Mesendoderm (in vitro differentiated cells): Measurements from ENCODE around the gene NUAK1.
A peak's percentile ranks its signal among the peaks of the same experiment; 100 is the strongest.

ENCODE experiments used
- DNase-seq: peaks from one replicate; pipeline ENCODE4 v3.0.0; 2013
- H2AK5ac ChIP-seq: 2 replicates; pipeline ENCODE4 v1.6.1; 2013; ENCODE audit warnings: low read length, inconsistent platforms
- H2BK120ac ChIP-seq: 2 replicates; pipeline ENCODE4 v1.6.1; 2013; ENCODE audit warnings: low read depth, mild to moderate bottlenecking, low read length, moderate library complexity, mixed read lengths
- H2BK15ac ChIP-seq: replicated peaks from 2 replicates; pipeline ENCODE4 v1.6.1; 2013; ENCODE audit warnings: low read depth, mild to moderate bottlenecking, moderate library complexity
- H2BK5ac ChIP-seq: 2 replicates; pipeline ENCODE4 v1.6.1; 2013; ENCODE audit warnings: low read length, inconsistent platforms
- H3K18ac ChIP-seq: 2 replicates; pipeline ENCODE4 v1.6.1; 2013; ENCODE audit warnings: mild to moderate bottlenecking, low read length, mixed read lengths
- H3K23ac ChIP-seq: one replicate; pipeline ENCODE4 v1.6.1; 2013; ENCODE audit warnings: low read length
- H3K27ac ChIP-seq: 2 replicates; pipeline ENCODE4 v1.5.1; 2013; ENCODE audit warnings: low read depth, mild to moderate bottlenecking, inconsistent platforms, low read length, moderate library complexity
- H3K27me3 ChIP-seq: 2 replicates; pipeline ENCODE4 v1.6.1; 2013; ENCODE audit warnings: low read length, control low read depth, mild to moderate bottlenecking, inconsistent platforms; ENCODE audit not compliant: insufficient read depth, poor library complexity
- H3K36me3 ChIP-seq: 2 replicates; pipeline ENCODE4 v1.6.1; 2013; ENCODE audit warnings: low read length, inconsistent platforms; ENCODE audit not compliant: control insufficient read depth, insufficient read depth
- H3K4ac ChIP-seq: one replicate; pipeline ENCODE4 v1.6.1; 2013; ENCODE audit warnings: low read depth, mild to moderate bottlenecking, low read length, moderate library complexity
- H3K4me1 ChIP-seq: 2 replicates; pipeline ENCODE4 v1.6.1; 2013; ENCODE audit warnings: low read depth, low read length, inconsistent platforms; ENCODE audit not compliant: control insufficient read depth
- H3K4me2 ChIP-seq: 2 replicates; pipeline ENCODE4 v1.6.1; 2013; ENCODE audit warnings: low read length
- H3K4me3 ChIP-seq: 2 replicates; pipeline ENCODE4 v1.5.1; 2013; ENCODE audit warnings: mild to moderate bottlenecking, low read length
- H3K56ac ChIP-seq: one replicate; pipeline ENCODE4 v1.6.1; 2013; ENCODE audit warnings: low read length
- H3K79me1 ChIP-seq: 2 replicates; pipeline ENCODE4 v1.6.1; 2013; ENCODE audit warnings: low read length, inconsistent platforms
- H3K79me2 ChIP-seq: 2 replicates; pipeline ENCODE4 v1.6.1; 2013; ENCODE audit warnings: mild to moderate bottlenecking, low read length; ENCODE audit not compliant: control insufficient read depth, insufficient read depth
- H3K9ac ChIP-seq: 2 replicates; pipeline ENCODE4 v1.6.1; 2013; ENCODE audit warnings: low read length, inconsistent platforms
- H4K5ac ChIP-seq: one replicate; pipeline ENCODE4 v1.6.1; 2013; ENCODE audit warnings: low read length
- H4K8ac ChIP-seq: one replicate; pipeline ENCODE4 v1.6.1; 2013; ENCODE audit warnings: low read depth, mild to moderate bottlenecking, control low read depth, low read length, moderate library complexity
- WGBS: extraction: QIAGEN DNeasy Blood & Tissue Kit; methylation state at CpG from one replicate; pipeline ENCODE4 v1.1.7; 2013; ENCODE audit warnings: low lambda C conversion rate, missing lambda C conversion rate; ENCODE audit not compliant: insufficient coverage; ENCODE audit errors: extremely low coverage; 5-methylcytosine and 5-hydroxymethylcytosine counted together

Gene NUAK1

DNA sequence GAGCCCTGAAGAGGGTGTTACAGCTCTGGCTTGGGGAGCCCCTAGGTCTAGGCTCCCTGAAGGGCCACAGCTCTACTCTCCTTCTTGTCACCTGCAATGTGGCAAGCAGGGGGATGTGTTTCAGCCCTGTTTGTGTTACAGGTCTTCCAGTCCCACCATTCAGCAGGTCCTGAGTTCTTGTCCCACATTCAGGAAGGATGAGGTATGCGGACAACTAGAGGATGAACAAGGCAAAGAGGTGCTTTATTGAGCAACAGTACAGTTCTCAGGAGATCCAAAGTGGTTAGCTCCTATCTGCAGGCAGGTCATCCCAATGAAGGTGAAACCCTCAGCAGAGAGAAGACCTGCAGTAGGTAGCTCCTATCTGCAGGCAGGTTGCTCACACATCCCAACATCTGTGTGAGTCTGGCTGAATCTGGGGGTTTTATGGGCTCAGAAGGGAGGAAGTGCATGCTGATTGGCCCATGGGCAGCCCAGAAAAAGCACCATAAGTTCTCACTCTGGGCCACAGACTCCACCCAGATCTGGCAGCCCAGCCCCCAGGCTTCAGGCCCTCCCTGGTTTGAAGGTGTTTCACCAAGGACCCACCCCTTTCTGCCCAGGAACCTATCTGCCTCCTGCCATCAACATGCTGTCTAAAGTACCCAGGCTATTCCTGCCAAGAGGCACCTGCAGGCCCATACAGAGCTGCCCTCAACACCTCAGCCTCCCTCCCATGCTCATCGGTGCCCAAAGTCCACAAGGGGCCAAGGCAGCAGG is 98.9 kb downstream of the NUAK1 start:
- H3K23ac ChIP-seq, result no peak overlapping the region
- no peaks in the 10 kb centered on the region for H3K36me3 ChIP-seq
- WGBS, result no CpG with 5 or more reads among the region's 2 CpGs

DNA sequence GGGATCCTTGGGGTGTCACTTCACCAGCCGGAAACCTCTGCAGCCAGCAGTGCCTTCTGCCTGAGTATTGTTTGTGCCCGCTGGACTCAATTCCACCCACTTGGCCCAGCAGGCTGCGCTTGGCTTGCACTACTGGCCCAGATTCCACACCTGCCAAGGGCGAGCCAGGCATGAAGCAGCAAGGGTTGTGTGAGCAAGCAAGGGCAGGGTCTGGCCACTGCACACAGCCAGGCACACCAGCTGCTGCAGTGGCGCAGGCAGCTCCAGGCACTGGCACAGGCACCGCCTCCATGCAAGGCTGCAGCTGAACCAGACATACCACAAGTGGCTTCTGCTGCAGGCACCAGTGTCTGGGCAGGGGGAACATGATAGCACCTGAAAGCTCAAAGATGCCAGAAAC is 99.5 kb downstream of the NUAK1 start:
- Histone ChIP-seq H2BK5ac (no peak overlapping the region), H2BK15ac (no peak overlapping the region), H3K4ac (no peak overlapping the region), H2AK5ac (no peak overlapping the region), H3K27ac (no peak overlapping the region), H3K23ac (no peak overlapping the region), H3K4me2 (no peak overlapping the region), H3K27me3 (no peaks in the 10 kb centered on the region), H3K56ac (no peak overlapping the region), H3K79me2 (no peaks in the 10 kb centered on the region), H3K9ac (no peak overlapping the region), H3K18ac (no peak overlapping the region), H4K8ac (no peak overlapping the region), H3K4me1 (no peaks in the 10 kb centered on the region), H3K79me1 (no peaks in the 10 kb centered on the region), H3K36me3 (no peaks in the 10 kb centered on the region), H3K4me3 (no peak overlapping the region), H2BK120ac (no peak overlapping the region), H4K5ac (no peak overlapping the region)
- no peak for DNase-seq
- WGBS, result no CpG with 5 or more reads among the region's 6 CpGs

More for the DNA sequence above, 98.9 kb downstream of the NUAK1 start:
- Histone ChIP-seq H3K27ac (no peak overlapping the region), H2BK5ac (no peak overlapping the region), H3K4me2 (no peak overlapping the region), H3K79me1 (no peaks in the 10 kb centered on the region), H3K9ac (no peak overlapping the region), H3K56ac (no peak overlapping the region), H4K8ac (no peak overlapping the region), H3K27me3 (no peaks in the 10 kb centered on the region), H3K4ac (no peak overlapping the region), H3K4me1 (no peaks in the 10 kb centered on the region), H3K18ac (no peak overlapping the region), H2AK5ac (no peak overlapping the region), H2BK120ac (no peak overlapping the region), H3K4me3 (no peak overlapping the region), H3K79me2 (no peaks in the 10 kb centered on the region), H2BK15ac (no peak overlapping the region), H4K5ac (no peak overlapping the region)
- DNase-seq, result no peak

DNA sequence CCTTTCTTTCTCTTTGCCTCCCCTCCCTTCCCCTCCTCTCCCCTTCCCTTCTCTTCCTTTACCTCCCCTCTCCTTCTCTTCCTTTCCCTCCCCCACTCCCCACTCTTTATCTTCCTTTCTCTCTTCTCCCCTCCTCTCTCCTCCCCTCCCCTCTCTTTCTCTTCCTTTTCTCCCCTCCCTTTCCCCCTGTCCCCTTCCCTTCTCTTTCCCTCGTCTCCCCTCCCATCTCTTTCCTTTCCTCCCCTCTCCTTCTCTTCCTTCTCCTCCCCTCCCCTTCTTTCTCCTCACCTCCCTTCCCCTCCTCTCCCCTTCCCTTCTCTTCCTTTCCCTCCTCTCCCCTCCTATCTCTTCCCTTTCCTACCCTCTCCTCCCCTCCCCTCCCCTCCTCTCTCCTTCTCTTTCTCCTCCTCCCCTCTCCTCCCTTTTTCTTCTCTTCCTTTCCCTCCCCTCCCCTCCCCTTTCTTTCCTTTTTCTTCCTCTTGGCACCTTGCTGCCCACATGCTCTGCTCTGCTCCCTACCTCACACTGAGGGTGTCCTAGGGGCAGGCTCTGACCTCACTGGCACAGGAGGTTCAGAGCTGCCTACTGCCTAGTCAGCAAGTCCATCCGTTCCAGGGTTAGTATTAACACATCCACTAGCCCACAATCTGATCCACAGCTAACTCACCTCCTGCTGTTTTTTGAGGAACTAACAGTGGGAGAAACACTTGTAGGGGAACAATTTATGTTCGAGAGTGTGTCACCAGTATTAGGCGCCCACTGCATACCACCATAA is 101.0 kb downstream of the NUAK1 start:
- Histone ChIP-seq H3K4ac (no peak overlapping the region), H3K79me1 (no peaks in the 10 kb centered on the region), H3K4me1 (no peaks in the 10 kb centered on the region), H3K27ac (no peak overlapping the region), H3K79me2 (no peaks in the 10 kb centered on the region), H3K36me3 (no peaks in the 10 kb centered on the region), H2AK5ac (no peak overlapping the region), H2BK120ac (no peak overlapping the region), H3K18ac (no peak overlapping the region), H3K27me3 (no peaks in the 10 kb centered on the region), H3K23ac (no peak overlapping the region), H4K8ac (no peak overlapping the region), H3K4me3 (no peak overlapping the region), H3K4me2 (no peak overlapping the region), H2BK5ac (no peak overlapping the region), H4K5ac (no peak overlapping the region), H3K9ac (no peak overlapping the region), H3K56ac (peak overlapping the region; percentile 47), H2BK15ac (no peak overlapping the region)
- no CpG with 5 or more reads among the region's 4 CpGs for WGBS
- no peak for DNase-seq

GRCh38 chr12:106035421-106035820 is 103.3 kb downstream of the NUAK1 start:
- Histone ChIP-seq H2BK5ac (no peak overlapping the region), H3K27me3 (no peaks in the 10 kb centered on the region), H2AK5ac (peak overlapping the region; percentile 25), H3K9ac (no peak overlapping the region), H3K4me3 (no peak overlapping the region), H3K4ac (no peak overlapping the region), H4K5ac (no peak overlapping the region), H3K18ac (no peak overlapping the region), H3K4me2 (no peak overlapping the region), H3K36me3 (no peaks in the 10 kb centered on the region), H3K27ac (no peak overlapping the region), H3K56ac (no peak overlapping the region), H2BK120ac (no peak overlapping the region), H3K79me2 (no peaks in the 10 kb centered on the region), H2BK15ac (no peak overlapping the region), H4K8ac (no peak overlapping the region), H3K23ac (no peak overlapping the region), H3K4me1 (peaks cover 4% of the 10 kb centered on the region), H3K79me1 (no peaks in the 10 kb centered on the region)
- no peak for DNase-seq
- WGBS, result no CpG with 5 or more reads among the region's 5 CpGs

DNA sequence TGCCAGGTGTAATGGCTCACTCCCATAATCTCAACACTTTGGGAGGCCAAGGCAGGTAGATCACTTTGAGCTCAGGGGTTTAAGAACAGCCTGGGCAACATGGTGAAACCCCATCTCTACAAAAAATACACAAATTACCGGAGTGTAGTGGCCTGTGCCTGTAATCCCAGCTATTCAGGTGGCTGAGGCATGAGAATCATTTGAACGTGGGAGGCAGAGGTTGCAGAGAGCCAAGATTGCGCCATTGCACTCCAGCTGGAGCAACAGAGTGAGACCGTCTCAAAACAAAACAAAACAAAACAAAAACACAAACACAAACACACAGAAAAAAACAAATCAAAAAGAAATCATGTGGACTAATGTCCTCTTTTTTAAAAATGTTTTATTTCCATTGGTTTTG is 104.4 kb downstream of the NUAK1 start:
- H2BK120ac ChIP-seq, result no peak overlapping the region
- H3K79me2 ChIP-seq, result no peaks in the 10 kb centered on the region
- H3K36me3 ChIP-seq, result no peaks in the 10 kb centered on the region
- DNase-seq, result no peak
- no peak overlapping the region for H3K9ac ChIP-seq
- no peak overlapping the region for H2BK5ac ChIP-seq
- no peaks in the 10 kb centered on the region for H3K27me3 ChIP-seq
- no peak overlapping the region for H4K5ac ChIP-seq
- no peak overlapping the region for H3K56ac ChIP-seq
- H3K79me1 ChIP-seq, result no peaks in the 10 kb centered on the region
- no peak overlapping the region for H4K8ac ChIP-seq
- H3K4me1 ChIP-seq, result peaks cover 7% of the 10 kb centered on the region
- H3K23ac ChIP-seq, result no peak overlapping the region
- no peak overlapping the region for H3K4me3 ChIP-seq
- H3K4me2 ChIP-seq, result no peak overlapping the region
- no peak overlapping the region for H2BK15ac ChIP-seq
- no peak overlapping the region for H3K27ac ChIP-seq
- no peak overlapping the region for H2AK5ac ChIP-seq
- no peak overlapping the region for H3K4ac ChIP-seq
- no peak overlapping the region for H3K18ac ChIP-seq
- no CpG with 5 or more reads among the region's 4 CpGs for WGBS
